ENCODE data around the gene CACNB2. TPM values are rescaled to one million over a fixed set of nuclear protein-coding genes. Genes with fewer than 3 reads are reported as not detected.

CACNB2 gene
- total and polyA plus RNA-seq, 4 experiments from 2014 or later, result 0.36 to 0.81 TPM; not detected in 2

GRCh38 chr10:18369859-18370473 lies 229.7 kb downstream of the CACNB2 start:
- peaks cover 0 to 4% (median 0%) of the 10 kb centered on the region in 8 donors for H3K9me3 Mint-ChIP-seq
- Histone ChIP-seq H3K4me3 (ENCODE audit: low read length in 2 of 2) (no peak overlapping the region), H3K36me3 (ENCODE audit: insufficient read depth, low read length) (no peaks in the 10 kb centered on the region), H3K27me3 (ENCODE audit: insufficient read depth, low read length) (no peaks in the 10 kb centered on the region), H3K4me1 (ENCODE audit: insufficient read depth, low read length) (no peaks in the 10 kb centered on the region), H3K9me3 (ENCODE audit: control insufficient read depth in 1 of 2, low read length in 2 of 2) (no peaks in the 10 kb centered on the region), H3K27ac (ENCODE audit: low read depth, low read length) (no peak overlapping the region)
- no peak for DNase-seq
- POLR2A ChIA-PET (ENCODE audit: partially characterized antibody), result no interaction called here
- H3K27ac Mint-ChIP-seq, result no peak overlapping the region
- no peaks in the 10 kb centered on the region for H3K36me3 Mint-ChIP-seq
- no peaks in the 10 kb centered on the region for H3K27me3 Mint-ChIP-seq
- H3K4me1 Mint-ChIP-seq, result no peaks in the 10 kb centered on the region
- no peak overlapping the region for H3K4me3 Mint-ChIP-seq
- CTCF ChIA-PET (ENCODE audit: partially characterized antibody), result no interaction called here
- intact Hi-C loops (cut with micrococcal nuclease), result no loop called here

GRCh38 chr10:18376650-18377049 lies 236.4 kb downstream of the CACNB2 start:
- Histone ChIP-seq H3K4me3 (ENCODE audit: low read length in 2 of 2) (no peak overlapping the region), H3K27ac (ENCODE audit: low read depth, low read length) (no peak overlapping the region), H3K27me3 (ENCODE audit: insufficient read depth, low read length) (no peaks in the 10 kb centered on the region), H3K36me3 (ENCODE audit: insufficient read depth, low read length) (no peaks in the 10 kb centered on the region), H3K9me3 (ENCODE audit: control insufficient read depth in 1 of 2, low read length in 2 of 2) (no peaks in the 10 kb centered on the region), H3K4me1 (ENCODE audit: insufficient read depth, low read length) (no peaks in the 10 kb centered on the region)
- no peaks in the 10 kb centered on the region for H3K4me1 Mint-ChIP-seq
- ChIA-PET POLR2A (ENCODE audit: partially characterized antibody) (no interaction called here), CTCF (ENCODE audit: partially characterized antibody) (no interaction called here)
- H3K4me3 Mint-ChIP-seq, result no peak overlapping the region
- no peak for DNase-seq
- H3K27me3 Mint-ChIP-seq, result peaks cover 0 to 3% of the 10 kb centered on the region in 2 donors
- no peak overlapping the region for H3K27ac Mint-ChIP-seq
- no peaks in the 10 kb centered on the region for H3K36me3 Mint-ChIP-seq
- peaks cover 0 to 4% (median 0%) of the 10 kb centered on the region in 8 donors for H3K9me3 Mint-ChIP-seq
- intact Hi-C loops (cut with micrococcal nuclease), result no loop called here

GRCh38 chr10:18377898-18378297 lies 237.7 kb downstream of the CACNB2 start:
- ChIA-PET POLR2A (ENCODE audit: partially characterized antibody) (no interaction called here), CTCF (ENCODE audit: partially characterized antibody) (no interaction called here)
- H3K9me3 Mint-ChIP-seq, result peaks cover 0 to 1% (median 0%) of the 10 kb centered on the region in 8 donors
- no peak overlapping the region for H3K27ac Mint-ChIP-seq
- Histone ChIP-seq H3K4me3 (ENCODE audit: low read length in 2 of 2) (no peak overlapping the region), H3K27ac (ENCODE audit: low read depth, low read length) (no peak overlapping the region), H3K9me3 (ENCODE audit: control insufficient read depth in 1 of 2, low read length in 2 of 2) (no peaks in the 10 kb centered on the region), H3K27me3 (ENCODE audit: insufficient read depth, low read length) (no peaks in the 10 kb centered on the region), H3K36me3 (ENCODE audit: insufficient read depth, low read length) (no peaks in the 10 kb centered on the region), H3K4me1 (ENCODE audit: insufficient read depth, low read length) (no peaks in the 10 kb centered on the region)
- H3K36me3 Mint-ChIP-seq, result no peaks in the 10 kb centered on the region
- intact Hi-C loops (cut with micrococcal nuclease), result no loop called here
- H3K4me1 Mint-ChIP-seq, result no peaks in the 10 kb centered on the region
- H3K27me3 Mint-ChIP-seq, result peaks cover 0 to 3% of the 10 kb centered on the region in 2 donors
- no peak overlapping the region for H3K4me3 Mint-ChIP-seq
- no peak for DNase-seq

- H3K27me3 ChIP-seq (ENCODE audit: insufficient read depth, low read length), result no peaks in the 10 kb centered on the region
- Mint-ChIP-seq H3K4me1 (no peaks in the 10 kb centered on the region), H3K27me3 (peaks cover 0 to 3% of the 10 kb centered on the region in 2 donors), H3K36me3 (no peaks in the 10 kb centered on the region), H3K4me3 (no peak overlapping the region), H3K27ac (no peak overlapping the region), H3K9me3 (peaks cover 0 to 1% (median 0%) of the 10 kb centered on the region in 8 donors)
- no peak for DNase-seq
- H3K36me3 ChIP-seq (ENCODE audit: insufficient read depth, low read length), result no peaks in the 10 kb centered on the region
- no peak overlapping the region for H3K27ac ChIP-seq (ENCODE audit: low read depth, low read length)
- H3K4me1 ChIP-seq (ENCODE audit: insufficient read depth, low read length), result no peaks in the 10 kb centered on the region
- POLR2A ChIA-PET (ENCODE audit: partially characterized antibody), result no interaction called here
- H3K9me3 ChIP-seq (ENCODE audit: control insufficient read depth in 1 of 2, low read length in 2 of 2), result no peaks in the 10 kb centered on the region
- no peak overlapping the region for H3K4me3 ChIP-seq (ENCODE audit: low read length in 2 of 2)
- intact Hi-C loops (cut with micrococcal nuclease), result no loop called here
- CTCF ChIA-PET (ENCODE audit: partially characterized antibody), result no interaction called here
Measured at GRCh38 chr10:18378766-18379165, 238.5 kb downstream of the CACNB2 start.

- Histone ChIP-seq H3K27ac (ENCODE audit: low read depth, low read length) (no peak overlapping the region), H3K36me3 (ENCODE audit: insufficient read depth, low read length) (no peaks in the 10 kb centered on the region), H3K27me3 (ENCODE audit: insufficient read depth, low read length) (no peaks in the 10 kb centered on the region), H3K4me1 (ENCODE audit: insufficient read depth, low read length) (no peaks in the 10 kb centered on the region), H3K4me3 (ENCODE audit: low read length in 2 of 2) (no peak overlapping the region), H3K9me3 (ENCODE audit: control insufficient read depth in 1 of 2, low read length in 2 of 2) (no peaks in the 10 kb centered on the region)
- DNase-seq, result no peak
- H3K4me3 Mint-ChIP-seq, result no peak overlapping the region
- H3K27ac Mint-ChIP-seq, result peak overlapping the region in 1 of 7 donors; percentile 57
- H3K36me3 Mint-ChIP-seq, result no peaks in the 10 kb centered on the region
- intact Hi-C loops (cut with micrococcal nuclease), result no loop called here
- H3K4me1 Mint-ChIP-seq, result no peaks in the 10 kb centered on the region
- POLR2A ChIA-PET (ENCODE audit: partially characterized antibody), result no interaction called here
- CTCF ChIA-PET (ENCODE audit: partially characterized antibody), result interaction anchor here (0.7 kb wide), 1 partner anchor 38 kb away, joined by 3 read pairs; no protein-coding TSS in a partner anchor
- peaks cover 0 to 3% of the 10 kb centered on the region in 2 donors for H3K27me3 Mint-ChIP-seq
- H3K9me3 Mint-ChIP-seq, result no peaks in the 10 kb centered on the region
Measured at GRCh38 chr10:18381679-18382078, 241.5 kb downstream of the CACNB2 start.

- Histone ChIP-seq H3K27ac (ENCODE audit: low read depth, low read length) (no peak overlapping the region), H3K4me3 (ENCODE audit: low read length in 2 of 2) (no peak overlapping the region), H3K36me3 (ENCODE audit: insufficient read depth, low read length) (no peaks in the 10 kb centered on the region), H3K27me3 (ENCODE audit: insufficient read depth, low read length) (no peaks in the 10 kb centered on the region), H3K9me3 (ENCODE audit: control insufficient read depth in 1 of 2, low read length in 2 of 2) (no peaks in the 10 kb centered on the region), H3K4me1 (ENCODE audit: insufficient read depth, low read length) (no peaks in the 10 kb centered on the region)
- intact Hi-C loops (cut with micrococcal nuclease), result no loop called here
- Mint-ChIP-seq H3K27ac (no peak overlapping the region), H3K4me1 (peaks cover 6 to 10% (median 9%) of the 10 kb centered on the region in 4 donors), H3K27me3 (peaks cover 5 to 10% of the 10 kb centered on the region in 2 donors), H3K9me3 (no peaks in the 10 kb centered on the region), H3K36me3 (no peaks in the 10 kb centered on the region), H3K4me3 (no peak overlapping the region)
- ChIA-PET POLR2A (ENCODE audit: partially characterized antibody) (no interaction called here), CTCF (ENCODE audit: partially characterized antibody) (no interaction called here)
- DNase-seq, result no peak
Measured at GRCh38 chr10:18397906-18398305, 257.7 kb downstream of the CACNB2 start.

- Mint-ChIP-seq H3K27me3 (peaks cover 5 to 10% of the 10 kb centered on the region in 2 donors), H3K36me3 (no peaks in the 10 kb centered on the region), H3K27ac (no peak overlapping the region), H3K4me3 (no peak overlapping the region), H3K9me3 (peaks cover 0 to 3% (median 0%) of the 10 kb centered on the region in 8 donors), H3K4me1 (peaks cover 6 to 10% (median 9%) of the 10 kb centered on the region in 4 donors)
- no peak overlapping the region for H3K4me3 ChIP-seq (ENCODE audit: low read length in 2 of 2)
- no peak overlapping the region for H3K27ac ChIP-seq (ENCODE audit: low read depth, low read length)
- intact Hi-C loops (cut with micrococcal nuclease), result no loop called here
- H3K27me3 ChIP-seq (ENCODE audit: insufficient read depth, low read length), result no peaks in the 10 kb centered on the region
- no peaks in the 10 kb centered on the region for H3K4me1 ChIP-seq (ENCODE audit: insufficient read depth, low read length)
- ChIA-PET POLR2A (ENCODE audit: partially characterized antibody) (no interaction called here), CTCF (ENCODE audit: partially characterized antibody) (no interaction called here)
- no peaks in the 10 kb centered on the region for H3K9me3 ChIP-seq (ENCODE audit: control insufficient read depth in 1 of 2, low read length in 2 of 2)
- no peak for DNase-seq
- H3K36me3 ChIP-seq (ENCODE audit: insufficient read depth, low read length), result no peaks in the 10 kb centered on the region
Measured at GRCh38 chr10:18399158-18399557, 258.9 kb downstream of the CACNB2 start.
